ENCODE measurements around the gene STOML2.

DNA sequence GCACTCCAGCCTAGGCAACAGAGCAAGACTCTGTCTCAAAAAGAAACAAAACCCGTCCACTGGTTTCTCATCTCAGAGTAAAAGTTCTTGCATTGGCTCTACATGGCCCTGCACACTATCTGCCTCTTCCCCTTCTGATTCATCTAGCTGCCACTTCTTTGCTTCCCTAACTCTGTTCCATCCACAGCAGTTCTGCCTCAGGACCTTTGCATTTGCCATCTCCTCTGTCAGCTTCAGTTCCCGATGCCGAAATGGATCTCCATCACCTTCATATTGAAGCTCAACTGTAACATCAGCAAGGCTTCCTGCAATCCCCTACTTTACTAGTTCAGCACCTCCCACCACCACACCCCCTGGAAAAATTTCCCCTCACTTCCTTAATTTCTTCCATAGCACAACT lies 5.4 kb downstream of the STOML2 start:
- TF ChIP-seq SUZ12 (IDR thresholded peaks at IDR 0.05; ENCODE audit: extremely low read depth, insufficient read depth, insufficient read length) (no peak), YY1 (IDR thresholded peaks at IDR 0.05; ENCODE audit: insufficient read depth, insufficient read length) (no peak)

Measured in NT2/D1 (cell line).